GM18508 (cell line): ENCODE data around the gene NOL9.
"Not testable (repeated sequence)": the region's sequence is repeated elsewhere in the genome, so short reads cannot be mapped to it uniquely, and the experiment has no call there.

Experiments used
- ATAC-seq: cut with Tn5 transposase; IDR thresholded peaks from one replicate; pipeline ENCODE4 v1.9.1; 2021; ENCODE audit warnings: moderate number of reproducible peaks; ENCODE audit not compliant: insufficient read depth, unreplicated experiment

Gene NOL9

DNA sequence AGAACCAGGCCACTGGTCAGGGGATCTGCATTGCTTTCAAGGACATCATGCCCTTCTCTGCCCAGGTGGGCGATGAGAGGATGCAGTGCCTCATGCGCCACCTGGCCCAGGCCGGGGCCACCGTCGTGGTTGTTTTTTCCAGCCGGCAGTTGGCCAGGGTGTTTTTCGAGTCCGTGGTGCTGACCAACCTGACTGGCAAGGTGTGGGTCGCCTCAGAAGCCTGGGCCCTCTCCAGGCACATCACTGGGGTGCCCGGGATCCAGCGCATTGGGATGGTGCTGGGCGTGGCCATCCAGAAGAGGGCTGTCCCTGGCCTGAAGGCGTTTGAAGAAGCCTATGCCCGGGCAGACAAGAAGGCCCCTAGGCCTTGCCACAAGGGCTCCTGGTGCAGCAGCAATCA lies 20.5 kb upstream of the NOL9 start:
- ATAC-seq: no peak

GRCh38 chr1:6574025-6574620 lies 19.8 kb upstream of the NOL9 start:
- ATAC-seq: no peak

GRCh38 chr1:6572653-6573383 lies 18.5 kb upstream of the NOL9 start:
- ATAC-seq: no peak

DNA sequence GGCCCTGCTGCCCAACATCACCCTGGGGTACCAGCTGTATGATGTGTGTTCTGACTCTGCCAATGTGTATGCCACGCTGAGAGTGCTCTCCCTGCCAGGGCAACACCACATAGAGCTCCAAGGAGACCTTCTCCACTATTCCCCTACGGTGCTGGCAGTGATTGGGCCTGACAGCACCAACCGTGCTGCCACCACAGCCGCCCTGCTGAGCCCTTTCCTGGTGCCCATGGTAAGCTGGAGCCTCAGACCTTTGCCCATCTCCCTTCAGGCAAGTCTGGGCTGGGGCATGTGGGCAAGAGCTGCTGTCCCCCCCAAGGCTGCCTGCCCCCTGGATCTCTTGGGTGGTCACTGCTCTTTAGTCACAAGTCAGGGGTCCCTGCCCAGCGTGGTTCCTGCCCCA lies 16.7 kb upstream of the NOL9 start:
- ATAC-seq: no peak

DNA sequence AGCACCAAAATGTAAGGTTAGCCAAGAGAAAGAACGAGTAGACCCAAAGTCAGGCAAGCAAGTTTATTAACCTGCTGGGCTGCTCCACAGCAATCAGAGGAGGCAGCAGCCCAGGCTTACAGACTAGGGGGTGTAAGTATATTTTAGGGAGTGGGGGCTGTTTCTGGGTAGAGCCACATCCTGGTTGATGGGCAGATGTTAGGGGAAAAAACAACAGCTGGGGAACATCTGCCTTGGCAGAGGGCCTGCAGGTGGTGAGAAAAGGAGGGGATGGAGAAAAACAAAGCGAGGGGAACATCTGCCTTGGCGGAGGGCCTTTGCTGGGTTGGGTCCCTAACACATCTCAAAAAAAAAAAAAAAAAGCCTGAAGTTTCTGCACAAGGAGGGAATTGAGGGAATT lies 15.8 kb upstream of the NOL9 start:
- no peak for ATAC-seq

- ATAC-seq: no peak
Observed at GRCh38 chr1:6569033-6569432, 14.7 kb upstream of the NOL9 start.

GRCh38 chr1:6560267-6560666 lies 6.0 kb upstream of the NOL9 start:
- no peak for ATAC-seq

DNA sequence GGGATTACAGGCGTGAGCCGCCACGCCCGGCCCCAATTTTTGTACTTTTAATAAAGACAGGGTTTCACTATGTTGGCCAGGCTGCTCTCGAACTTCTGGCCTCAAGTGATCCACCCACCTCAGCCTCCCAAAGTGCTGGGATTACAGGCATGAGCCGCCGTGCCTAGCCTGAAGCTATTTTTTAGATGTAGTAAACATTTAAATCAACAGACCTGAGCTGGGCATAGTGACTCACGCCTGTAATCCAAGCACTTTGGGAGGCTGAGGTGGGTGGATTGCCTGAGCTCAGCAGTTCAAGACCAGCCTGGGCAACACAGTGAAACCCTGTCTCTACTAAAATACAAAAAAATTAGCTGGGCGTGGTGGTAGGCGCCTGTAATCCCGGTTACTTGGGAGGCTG lies 4.8 kb upstream of the NOL9 start:
- ATAC-seq: not testable (repeated sequence)

DNA sequence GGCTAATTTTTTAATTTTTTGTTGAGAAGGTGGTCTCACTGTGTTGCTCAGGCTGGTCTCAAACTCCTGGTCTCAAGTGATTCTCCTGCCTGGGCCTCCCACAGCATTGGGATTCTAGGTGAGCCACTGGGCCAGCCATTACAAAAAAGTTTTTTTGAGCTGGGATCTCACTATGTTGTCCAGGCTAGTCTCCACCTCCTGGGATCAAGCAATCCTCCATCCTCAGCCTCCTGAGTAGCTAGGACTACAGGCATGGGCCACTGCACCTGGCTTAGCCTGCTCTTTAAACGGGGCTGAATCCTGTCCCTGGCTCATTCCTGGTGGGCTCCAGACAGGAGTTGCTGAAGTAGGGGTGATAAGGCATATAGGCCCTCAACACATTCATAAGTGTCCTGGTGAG lies 3.3 kb upstream of the NOL9 start:
- ATAC-seq: no peak

- no peak for ATAC-seq
Observed at GRCh38 chr1:6554907-6555778, 830 bp upstream of the NOL9 start, which contains the start of gene TAS1R1. Gene TAS1R1, plus strand, starts transcription at chr1:6555307. Its CDS starts 67 bp downstream, at chr1:6555374.

DNA sequence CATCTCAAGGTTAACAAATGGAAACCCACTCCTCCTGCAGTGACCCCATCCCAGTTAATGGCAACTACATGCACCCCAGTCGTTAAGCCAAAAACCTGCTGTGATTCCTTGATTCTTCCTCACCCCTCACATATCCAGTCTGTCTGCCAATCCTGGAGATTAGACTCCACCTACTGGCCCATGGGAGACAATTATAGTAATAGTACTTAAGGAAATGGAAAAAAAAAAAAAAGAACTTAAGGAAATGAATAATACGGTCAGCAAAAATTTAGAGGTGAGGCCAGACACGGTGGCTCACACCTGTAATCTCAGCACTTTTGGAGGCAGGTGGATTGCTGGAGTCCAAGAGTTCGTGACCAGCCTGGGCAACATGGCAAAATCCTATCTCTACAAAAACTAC lies 7.0 kb downstream of the NOL9 start:
- no peak for ATAC-seq

- no peak for ATAC-seq
Observed at GRCh38 chr1:6546326-6546725, 8.0 kb downstream of the NOL9 start.

DNA sequence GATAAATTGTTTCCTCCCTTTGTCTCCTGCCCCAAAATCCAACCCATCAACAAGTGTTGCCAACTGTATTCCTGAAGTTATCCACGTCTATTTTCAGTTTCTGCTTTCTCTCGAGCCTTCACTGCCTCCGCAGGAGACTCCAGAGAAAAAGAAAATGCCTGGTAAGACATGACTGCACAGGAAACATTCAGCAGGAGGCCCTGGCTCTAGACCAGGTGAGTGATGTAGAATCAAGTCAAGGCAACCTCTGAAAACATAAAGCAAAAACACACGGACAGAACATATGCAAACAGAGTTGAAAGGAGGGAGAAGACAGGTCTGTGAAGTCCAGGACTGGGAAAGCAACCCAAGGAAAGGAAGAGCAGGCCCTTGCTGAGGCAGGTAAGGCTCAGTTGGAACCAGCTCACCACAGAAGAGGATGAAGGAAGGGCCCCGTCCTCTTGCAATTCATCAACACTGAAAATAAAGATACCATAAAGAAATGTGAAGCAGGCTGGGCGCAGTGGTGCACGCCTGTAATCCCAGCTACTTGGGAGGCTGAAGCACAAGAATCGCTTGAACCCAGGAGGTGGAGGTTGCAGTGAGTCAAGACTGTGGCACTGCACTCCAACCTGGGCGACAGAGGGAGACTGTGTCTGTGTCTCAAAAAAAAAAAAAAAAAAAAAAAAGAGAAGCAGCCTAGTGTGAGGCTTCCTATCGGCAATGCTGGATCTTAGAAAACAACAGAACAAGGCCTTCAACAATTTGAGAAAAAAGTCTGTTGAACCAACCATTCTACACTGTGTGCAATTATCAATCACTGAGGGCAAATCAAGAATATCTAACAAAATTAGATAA lies 8.8 kb downstream of the NOL9 start:
- no peak for ATAC-seq

DNA sequence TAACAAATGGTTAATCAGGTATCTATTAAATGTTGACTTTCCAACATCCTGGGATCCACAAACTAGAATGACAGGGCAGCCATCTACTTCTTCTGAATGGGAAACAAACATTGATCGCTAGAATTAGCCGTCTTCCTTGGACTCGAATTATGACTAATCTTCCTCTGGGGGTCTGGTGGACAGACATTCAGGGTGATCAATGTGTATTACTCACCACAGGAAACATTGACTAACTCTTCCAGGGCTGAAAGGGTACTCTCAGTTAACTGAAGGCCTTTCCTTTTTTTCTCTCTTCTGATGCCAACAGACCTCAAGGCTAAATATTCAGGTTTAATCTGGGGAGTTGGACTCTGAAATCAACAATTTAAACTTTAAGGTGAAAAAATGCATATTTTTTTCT lies 9.5 kb downstream of the NOL9 start:
- no peak for ATAC-seq

DNA sequence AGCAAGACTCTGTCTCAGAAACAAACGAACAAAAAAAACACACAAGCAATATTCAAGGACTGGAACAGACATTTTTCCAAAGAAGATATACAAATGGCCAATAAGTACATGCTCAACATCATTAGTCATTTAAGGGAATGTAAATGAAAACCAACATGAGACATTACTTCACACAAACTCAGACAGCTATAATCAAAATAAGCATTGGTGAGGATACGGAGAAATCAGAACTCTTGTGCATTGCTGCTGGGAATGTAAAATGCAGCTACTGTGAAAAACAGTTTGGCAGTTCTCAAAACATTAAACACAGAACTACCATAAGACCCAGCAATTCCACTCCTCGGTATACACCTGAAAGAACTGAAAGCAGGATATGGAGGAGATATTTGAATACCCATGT lies 15.4 kb downstream of the NOL9 start:
- ATAC-seq: no peak

GRCh38 chr1:6536291-6536690 lies 18.0 kb downstream of the NOL9 start:
- ATAC-seq: no peak

- ATAC-seq: no peak
Observed at GRCh38 chr1:6535214-6535613, 19.1 kb downstream of the NOL9 start.

DNA sequence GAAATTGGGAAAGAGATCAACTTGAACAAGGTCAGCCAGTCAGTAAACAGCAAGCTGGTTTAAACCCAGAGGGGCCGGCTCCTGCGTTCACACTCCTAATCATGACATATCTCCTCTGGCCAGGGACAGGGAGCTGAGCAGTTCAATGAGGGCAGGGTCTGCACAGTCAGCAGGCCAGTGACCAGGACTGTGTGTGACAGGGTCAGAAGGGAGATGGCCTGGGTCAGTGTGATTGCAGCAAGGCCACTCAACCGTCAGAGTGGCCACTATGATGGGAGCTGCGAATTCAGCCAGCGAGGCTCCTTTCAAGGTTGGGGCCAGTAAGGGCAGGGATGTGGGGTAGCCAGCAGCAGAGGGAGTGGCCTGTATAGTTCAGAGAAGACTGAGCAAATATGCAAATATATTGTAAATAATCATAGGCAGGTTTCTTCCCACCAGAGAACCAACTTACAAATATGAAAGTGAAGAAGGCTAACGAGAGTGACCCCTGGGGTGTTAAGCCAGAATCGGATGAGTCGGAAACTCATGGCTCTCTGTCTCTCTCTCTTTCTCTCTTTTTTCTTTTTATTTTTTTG lies 20.0 kb downstream of the NOL9 start:
- no peak for ATAC-seq

GRCh38 chr1:6531996-6532395 lies 22.3 kb downstream of the NOL9 start:
- no peak for ATAC-seq

DNA sequence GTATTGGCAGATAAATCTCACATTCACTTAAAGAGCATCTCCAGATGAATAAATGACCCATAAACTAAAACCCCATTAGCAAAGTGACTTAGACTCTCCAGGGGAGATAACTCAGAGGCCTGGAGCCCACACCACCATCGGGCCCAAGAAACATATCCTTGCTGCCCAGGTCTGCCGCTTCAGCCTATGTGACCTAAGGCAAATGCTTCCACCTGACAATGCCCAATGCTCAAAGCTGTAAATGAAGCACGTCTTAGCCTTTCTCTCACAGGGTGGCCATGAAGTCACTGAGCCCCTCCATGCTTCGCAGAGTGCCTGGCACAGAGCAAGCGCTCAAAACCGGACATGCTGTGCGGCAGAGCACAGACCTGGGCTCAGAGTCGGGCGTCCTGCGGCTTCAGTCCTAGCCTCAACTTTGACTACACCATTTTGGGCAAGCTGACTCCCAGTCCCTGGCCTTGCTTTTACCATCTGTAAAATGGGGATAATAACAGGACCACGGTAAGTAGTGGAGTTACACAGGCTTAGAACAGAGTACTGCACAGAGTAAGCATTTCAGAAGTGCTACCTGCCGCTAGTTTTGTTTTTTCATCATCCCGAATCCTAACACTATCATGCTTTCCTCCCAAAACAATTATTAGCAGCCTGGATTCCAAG lies 23.7 kb downstream of the NOL9 start:
- no peak for ATAC-seq
